MM.1S (cell line): ENCODE measurements around the gene KRTAP6-2.

Source experiments
- CTCF ChIP-seq: fragments of 300-600 bp; sonication (generic); IDR thresholded peaks from 2 replicates; pipeline ENCODE4 v1.5.1; 2016; ENCODE audit warnings: antibody characterized with exemption, low read length, mixed read lengths
- EZH2 ChIP-seq: fragments of 300-600 bp; sonication (generic); optimal IDR thresholded peaks from 2 replicates; pipeline ENCODE3; 2017; ENCODE audit warnings: low read depth, mild to moderate bottlenecking, antibody characterized with exemption, low read length, mixed read lengths
- EZH2phosphoT487 ChIP-seq: fragments of 300-600 bp; sonication (generic); IDR thresholded peaks from 2 replicates; pipeline ENCODE4 v1.6.1; 2018; ENCODE audit warnings: antibody characterized with exemption, low read length

GRCh38 chr21:30592140-30592539 is 6.6 kb downstream of the KRTAP6-2 start, which contains the start of gene KRTAP6-3:
- TF ChIP-seq EZH2phosphoT487 (no peak), EZH2 (no peak), CTCF (no peak)
